T-cell (primary cell): ENCODE results near the gene ECT2. TPM values are rescaled to one million over a fixed set of nuclear protein-coding genes. Genes with fewer than 3 reads are reported as not detected.
"Not testable (repeated sequence)": the region's sequence is repeated elsewhere in the genome, so short reads cannot be mapped to it uniquely, and the experiment has no call there.

ENCODE experiments used
- ATAC-seq, 4 experiments: fragments of 200-7000 bp in 3 of 4; fragments of 150-1000 bp in 1 of 4; cut with Tn5 transposase; replicated peaks in 1 of 4; 1 replicate in 3 of 4; 2 replicates in 1 of 4; pipeline ENCODE4 v1.10.0; 2021; ENCODE audit warnings: moderate library complexity in 3 of 4, mild to moderate bottlenecking in 2 of 4, moderate number of reproducible peaks in 1 of 4
- CTCF ChIA-PET, 2 donors: fragments of 300-600 bp; sonication (Branson Sonifier 250); formaldehyde crosslinking; loops; one replicate each; lab custom pipeline; 2022; ENCODE audit warnings: antibody characterized with exemption in 2 of 2; lab: Charles Lee
- POLR2A ChIA-PET, 2 donors: fragments of 300-600 bp; sonication (Branson Sonifier 250); formaldehyde crosslinking; loops; one replicate each; lab custom pipeline; 2022; ENCODE audit warnings: antibody characterized with exemption in 2 of 2; lab: Charles Lee
- DNase-seq, 35 experiments: peaks; one replicate each; pipeline versions ENCODE4 v3.0.0 to v3.0.0-alpha.2; 2013 to 2023
- H3K27ac ChIP-seq: one replicate; pipeline ENCODE4 v1.5.1; 2013; ENCODE audit warnings: low read length
- H3K27me3 ChIP-seq, 2 experiments: replicated peaks in 1 of 2; 1 replicate in 1 of 2; 2 replicates in 1 of 2; pipeline versions ENCODE4 v1.6.1 to v1.7.0; 2013; ENCODE audit warnings: low read length in 1 of 2, mixed read lengths in 1 of 2; ENCODE audit not compliant: control insufficient read depth in 2 of 2, insufficient read depth in 2 of 2; ENCODE audit errors: extremely low read depth in 1 of 2
- H3K36me3 ChIP-seq, 2 donors: 1 replicate in 1 of 2; 2 replicates in 1 of 2; pipeline versions ENCODE4 v1.6.1 to v1.7.0; 2013; ENCODE audit warnings: low read length in 1 of 2; ENCODE audit not compliant: control insufficient read depth in 2 of 2, insufficient read depth in 1 of 2; ENCODE audit errors: extremely low read depth in 1 of 2
- H3K4me1 ChIP-seq, 2 experiments: 1 replicate in 1 of 2; 2 replicates in 1 of 2; pipeline versions ENCODE4 v1.6.1 to v1.7.0; 2013; ENCODE audit warnings: low read length in 2 of 2, mixed read lengths in 1 of 2; ENCODE audit not compliant: insufficient read depth in 2 of 2, control insufficient read depth in 1 of 2; ENCODE audit errors: extremely low read depth in 1 of 2
- H3K4me3 ChIP-seq, 2 donors: 1 replicate in 1 of 2; 2 replicates in 1 of 2; pipeline versions ENCODE4 v1.5.1 to v1.7.0; 2013; ENCODE audit warnings: mild to moderate bottlenecking in 2 of 2, low read length in 1 of 2, moderate library complexity in 1 of 2; ENCODE audit not compliant: control insufficient read depth in 1 of 2; ENCODE audit errors: extremely low read depth in 1 of 2
- H3K9me3 ChIP-seq: 2 replicates; pipeline ENCODE4 v1.7.0; 2013
- H3K27ac Mint-ChIP-seq, 2 donors: one replicate each; pipeline ENCODE4 v1.8.0; 2020 to 2021; ENCODE audit warnings: mild to moderate bottlenecking in 2 of 2, mixed read lengths in 2 of 2
- H3K27me3 Mint-ChIP-seq, 2 donors: one replicate each; pipeline ENCODE4 v1.8.0; 2021 to 2022; ENCODE audit warnings: mixed read lengths in 2 of 2
- H3K36me3 Mint-ChIP-seq: one replicate; pipeline ENCODE4 v1.8.0; 2021; ENCODE audit warnings: mixed read lengths
- H3K4me1 Mint-ChIP-seq, 3 donors: one replicate each; pipeline ENCODE4 v1.8.0; 2020 to 2022; ENCODE audit warnings: mixed read lengths in 3 of 3, mild to moderate bottlenecking in 1 of 3
- H3K4me3 Mint-ChIP-seq, 3 donors: one replicate each; pipeline ENCODE4 v1.8.0; 2020 to 2022; ENCODE audit warnings: mild to moderate bottlenecking in 3 of 3, mixed read lengths in 3 of 3, moderate library complexity in 3 of 3
- H3K9me3 Mint-ChIP-seq, 3 donors: one replicate each; pipeline ENCODE4 v1.8.0; 2020 to 2022; ENCODE audit warnings: mixed read lengths in 3 of 3
- WGBS: methylation state at CpG from one replicate; pipeline ENCODE4 v1.1.5; 2013; ENCODE audit warnings: missing lambda C conversion rate; ENCODE audit not compliant: insufficient coverage; 5-methylcytosine and 5-hydroxymethylcytosine counted together
- total RNA-seq, 35 experiments: library from RNA in 6 of 35; stranded (reverse) in 6 of 35; fragments of 120-200 nt in 1 of 35; gene quantifications; one replicate each; pipeline versions ENCODE4 v1.2.1 to v1.2.4 and lab custom pipeline; 2013 to 2026

ECT2 gene
- total RNA-seq, 5 donors from 2014 or later (not counting 1 experiment from before 2014, with no cell fraction given) = 1.7 to 3.1 (median 2.3) TPM

- no peaks in the 10 kb centered on the region for H3K4me1 ChIP-seq
- H3K4me1 Mint-ChIP-seq = no peaks in the 10 kb centered on the region
- no peak overlapping the region for H3K27ac ChIP-seq
- ATAC-seq = no peak
- no peak for DNase-seq
- peaks cover 7% of the 10 kb centered on the region for H3K36me3 Mint-ChIP-seq
- H3K9me3 ChIP-seq = no peaks in the 10 kb centered on the region
- H3K27ac Mint-ChIP-seq = no peak overlapping the region
- H3K27me3 ChIP-seq = no peaks in the 10 kb centered on the region
- ChIA-PET POLR2A (no interaction called here), CTCF (no interaction called here)
- no peak overlapping the region for H3K4me3 ChIP-seq
- no peaks in the 10 kb centered on the region for H3K27me3 Mint-ChIP-seq
- no peak overlapping the region for H3K4me3 Mint-ChIP-seq
- no peaks in the 10 kb centered on the region for H3K36me3 ChIP-seq
- no peaks in the 10 kb centered on the region for H3K9me3 Mint-ChIP-seq
These were observed 65.8 kb downstream of the ECT2 start for GRCh38 chr3:172816281-172816680.

GRCh38 chr3:172816968-172817367, 66.4 kb downstream of the ECT2 start:
- H3K4me3 Mint-ChIP-seq = no peak overlapping the region
- H3K27me3 Mint-ChIP-seq = no peaks in the 10 kb centered on the region
- no peaks in the 10 kb centered on the region for H3K36me3 ChIP-seq
- ChIA-PET POLR2A (no interaction called here), CTCF (no interaction called here)
- H3K4me3 ChIP-seq = no peak overlapping the region
- peaks cover 7% of the 10 kb centered on the region for H3K36me3 Mint-ChIP-seq
- ATAC-seq (no peak), DNase-seq (no peak)
- H3K27ac Mint-ChIP-seq = no peak overlapping the region
- no peaks in the 10 kb centered on the region for H3K9me3 Mint-ChIP-seq
- H3K9me3 ChIP-seq = no peaks in the 10 kb centered on the region
- no CpG with 5 or more reads among the region's 2 CpGs for WGBS
- no peak overlapping the region for H3K27ac ChIP-seq
- no peaks in the 10 kb centered on the region for H3K4me1 Mint-ChIP-seq
- no peaks in the 10 kb centered on the region for H3K27me3 ChIP-seq
- H3K4me1 ChIP-seq = no peaks in the 10 kb centered on the region

GRCh38 chr3:172820492-172820891, 70.0 kb downstream of the ECT2 start:
- ChIA-PET CTCF (no interaction called here), POLR2A (no interaction called here)
- peaks cover 17% of the 10 kb centered on the region for H3K36me3 Mint-ChIP-seq
- Histone ChIP-seq H3K4me3 (no peak overlapping the region), H3K27ac (no peak overlapping the region), H3K27me3 (no peaks in the 10 kb centered on the region), H3K9me3 (no peaks in the 10 kb centered on the region), H3K4me1 (no peaks in the 10 kb centered on the region), H3K36me3 (no peaks in the 10 kb centered on the region)
- H3K4me1 Mint-ChIP-seq = no peaks in the 10 kb centered on the region
- ATAC-seq = no peak
- H3K9me3 Mint-ChIP-seq = peaks cover 0 to 8% (median 2%) of the 10 kb centered on the region in 3 donors
- no peak overlapping the region for H3K4me3 Mint-ChIP-seq
- WGBS = no CpG with 5 or more reads among the region's 2 CpGs
- H3K27me3 Mint-ChIP-seq = no peaks in the 10 kb centered on the region
- no peak for DNase-seq
- H3K27ac Mint-ChIP-seq = no peak overlapping the region

GRCh38 chr3:172824229-172824628, 73.7 kb downstream of the ECT2 start:
- Histone ChIP-seq H3K4me1 (no peaks in the 10 kb centered on the region), H3K27ac (no peak overlapping the region), H3K4me3 (no peak overlapping the region), H3K36me3 (no peaks in the 10 kb centered on the region), H3K27me3 (no peaks in the 10 kb centered on the region), H3K9me3 (no peaks in the 10 kb centered on the region)
- ATAC-seq (no peak), DNase-seq (no peak)
- Mint-ChIP-seq H3K9me3 (peaks cover 6 to 24% (median 11%) of the 10 kb centered on the region in 3 donors), H3K27me3 (no peaks in the 10 kb centered on the region), H3K4me1 (no peaks in the 10 kb centered on the region), H3K36me3 (peaks cover 19% of the 10 kb centered on the region), H3K27ac (no peak overlapping the region), H3K4me3 (no peak overlapping the region)
- WGBS = no CpG with 5 or more reads among the region's 2 CpGs
- ChIA-PET CTCF (interaction anchor here in 1 of 2 donors (0.6 kb wide), 1 partner anchor 23 kb away, joined by 3 read pairs; no protein-coding TSS in a partner anchor), POLR2A (no interaction called here)

GRCh38 chr3:172827231-172827630, 76.7 kb downstream of the ECT2 start:
- H3K27me3 Mint-ChIP-seq, H3K36me3 ChIP-seq, DNase-seq, H3K4me3 Mint-ChIP-seq, H3K9me3 ChIP-seq, H3K27me3 ChIP-seq, ATAC-seq, POLR2A ChIA-PET, H3K4me1 ChIP-seq, H3K4me3 ChIP-seq, H3K27ac ChIP-seq, CTCF ChIA-PET, H3K4me1 Mint-ChIP-seq, H3K27ac Mint-ChIP-seq: not testable (repeated sequence)
- H3K36me3 Mint-ChIP-seq = peaks cover 14% of the 10 kb centered on the region
- 100% methylated on average over 1 of the region's 2 CpGs for WGBS
- peaks cover 6 to 24% (median 11%) of the 10 kb centered on the region in 3 donors for H3K9me3 Mint-ChIP-seq

GRCh38 chr3:172832983-172833382, 82.5 kb downstream of the ECT2 start:
- CTCF ChIA-PET = interaction anchor here in 1 of 2 donors (0.7 kb wide), 1 partner anchor 759 kb away, joined by 3 read pairs; no protein-coding TSS in a partner anchor
- Mint-ChIP-seq H3K36me3 (no peaks in the 10 kb centered on the region), H3K27me3 (peaks cover 4% of the 10 kb centered on the region in 2 donors), H3K27ac (no peak overlapping the region), H3K9me3 (no peaks in the 10 kb centered on the region), H3K4me1 (no peaks in the 10 kb centered on the region), H3K4me3 (no peak overlapping the region)
- Histone ChIP-seq H3K4me3 (no peak overlapping the region), H3K27ac (no peak overlapping the region), H3K36me3 (no peaks in the 10 kb centered on the region), H3K27me3 (peaks cover 0 to 3% of the 10 kb centered on the region in 2 experiments), H3K4me1 (no peaks in the 10 kb centered on the region), H3K9me3 (no peaks in the 10 kb centered on the region)
- POLR2A ChIA-PET = no interaction called here
- WGBS = no CpG with 5 or more reads among the region's 2 CpGs
- ATAC-seq = no peak
- DNase-seq = no peak
